ENCODE measurements around the gene KLHL11. TPM values are rescaled to one million over a fixed set of nuclear protein-coding genes. Genes with fewer than 3 reads are reported as not detected.

The KLHL11 gene
- total and polyA plus RNA-seq, 2 donors: 0.98 to 11.4 TPM

DNA sequence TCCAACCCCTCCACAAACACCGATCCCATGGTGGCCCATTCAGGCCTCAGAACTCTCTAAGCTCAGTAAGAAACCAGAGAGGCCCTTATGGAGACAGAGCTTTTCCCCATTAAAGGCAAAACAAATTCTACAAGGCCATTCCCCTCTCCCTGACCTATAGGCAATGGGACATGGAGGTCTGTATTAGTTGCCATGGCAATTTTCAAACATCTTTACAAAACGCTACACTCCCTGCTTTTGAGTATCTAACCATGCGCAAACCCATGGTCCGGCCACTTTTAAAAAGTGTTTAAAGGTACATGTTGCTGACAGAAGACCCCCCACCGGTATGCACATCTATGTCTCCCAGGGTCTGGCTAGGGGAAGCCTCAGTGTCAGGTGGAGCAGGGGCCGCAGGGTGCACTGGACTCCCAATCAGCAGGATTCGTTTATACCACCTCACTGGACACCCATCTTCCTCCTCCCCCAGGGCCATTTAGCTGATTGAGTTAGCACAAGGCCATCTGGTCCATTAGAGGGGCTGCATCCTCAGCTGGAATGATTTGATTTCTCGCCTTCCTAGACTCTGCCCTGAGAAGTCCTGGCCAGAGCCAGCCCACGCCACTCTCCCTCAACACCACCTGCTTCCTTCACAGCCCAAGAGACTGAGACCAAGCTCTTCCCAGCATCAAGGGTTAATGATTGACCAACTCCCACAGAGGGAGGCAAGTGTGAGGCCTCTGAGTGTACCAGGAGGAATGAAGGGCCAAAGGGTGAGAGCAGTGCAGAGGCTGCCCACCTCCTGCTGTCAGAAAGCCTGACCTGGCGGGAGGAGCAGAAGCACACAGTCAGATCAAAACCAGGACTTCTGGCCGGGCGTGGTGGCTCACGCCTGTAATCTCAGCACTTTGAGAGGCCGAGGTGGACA is 42.7 kb upstream of the KLHL11 start:
- Histone ChIP-seq H3K27ac (ENCODE audit: low read depth in 1 of 2, low read length in 1 of 2) (no peak overlapping the region), H3K27me3 (ENCODE audit: control insufficient read depth in 2 of 2, insufficient read depth in 1 of 2, low read length in 1 of 2) (no peaks in the 10 kb centered on the region), H3K36me3 (ENCODE audit: control insufficient read depth in 2 of 2, insufficient read depth in 2 of 2, low read length in 1 of 2) (peaks cover 85 to 86% of the 10 kb centered on the region in 2 donors), H3K4me1 (ENCODE audit: control insufficient read depth in 2 of 2, insufficient read depth in 2 of 2, low read length in 2 of 2) (no peaks in the 10 kb centered on the region), H3K9me3 (ENCODE audit: control insufficient read depth in 2 of 2, insufficient read depth in 1 of 2, low read length in 1 of 2) (no peaks in the 10 kb centered on the region), H3K4me3 (ENCODE audit: low read length in 2 of 2) (no peak overlapping the region)
- no peak for DNase-seq (ENCODE audit: low read depth in 6 of 9, low spot score in 9 of 9)
- WGBS: 97% methylated on average over 14 of the region's 14 CpGs

- H3K4me1 ChIP-seq (ENCODE audit: control insufficient read depth in 2 of 2, insufficient read depth in 2 of 2, low read length in 2 of 2): no peaks in the 10 kb centered on the region
- H3K36me3 ChIP-seq (ENCODE audit: control insufficient read depth in 2 of 2, insufficient read depth in 2 of 2, low read length in 1 of 2): peaks cover 85% of the 10 kb centered on the region in 2 donors
- WGBS: 96% methylated on average over 8 of the region's 8 CpGs
- no peak overlapping the region for H3K27ac ChIP-seq (ENCODE audit: low read depth in 1 of 2, low read length in 1 of 2)
- H3K27me3 ChIP-seq (ENCODE audit: control insufficient read depth in 2 of 2, insufficient read depth in 1 of 2, low read length in 1 of 2): no peaks in the 10 kb centered on the region
- H3K9me3 ChIP-seq (ENCODE audit: control insufficient read depth in 2 of 2, insufficient read depth in 1 of 2, low read length in 1 of 2): no peaks in the 10 kb centered on the region
- H3K4me3 ChIP-seq (ENCODE audit: low read length in 2 of 2): no peak overlapping the region
- DNase-seq (ENCODE audit: low read depth in 6 of 9, low spot score in 9 of 9): no peak
Observed at GRCh38 chr17:41907185-41907556, 41.9 kb upstream of the KLHL11 start.

- H3K4me1 ChIP-seq (ENCODE audit: control insufficient read depth in 2 of 2, insufficient read depth in 2 of 2, low read length in 2 of 2): no peaks in the 10 kb centered on the region
- no peak overlapping the region for H3K4me3 ChIP-seq (ENCODE audit: low read length in 2 of 2)
- no peak overlapping the region for H3K27ac ChIP-seq (ENCODE audit: low read depth in 1 of 2, low read length in 1 of 2)
- H3K27me3 ChIP-seq (ENCODE audit: control insufficient read depth in 2 of 2, insufficient read depth in 1 of 2, low read length in 1 of 2): no peaks in the 10 kb centered on the region
- H3K36me3 ChIP-seq (ENCODE audit: control insufficient read depth in 2 of 2, insufficient read depth in 2 of 2, low read length in 1 of 2): peaks cover 85 to 87% of the 10 kb centered on the region in 2 donors
- no peaks in the 10 kb centered on the region for H3K9me3 ChIP-seq (ENCODE audit: control insufficient read depth in 2 of 2, insufficient read depth in 1 of 2, low read length in 1 of 2)
- DNase-seq (ENCODE audit: low read depth in 6 of 9, low spot score in 9 of 9): no peak
- 96% methylated on average over 15 of the region's 15 CpGs for whole genome bisulfite sequencing
Observed at GRCh38 chr17:41906465-41907184, 41.4 kb upstream of the KLHL11 start.

DNA sequence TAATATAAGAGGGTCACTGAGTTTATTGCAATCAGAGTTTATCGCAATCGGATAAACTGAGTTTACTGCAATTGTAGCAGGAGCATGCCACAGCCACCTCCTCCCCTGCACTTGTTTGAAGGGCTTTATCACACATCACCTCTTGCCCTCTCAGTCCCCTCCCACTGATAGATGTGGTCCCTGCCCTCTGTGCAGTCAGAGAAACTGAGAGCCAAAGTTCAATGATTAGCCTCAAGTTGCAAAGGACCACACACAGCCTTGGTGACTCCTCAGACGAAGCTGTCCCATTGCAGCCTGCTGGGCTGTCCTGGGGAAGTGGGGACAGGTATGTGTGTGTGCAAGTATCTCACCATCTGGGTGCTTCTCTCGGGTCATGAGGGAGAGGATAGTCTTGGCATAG is 39.9 kb upstream of the KLHL11 start:
- H3K4me3 ChIP-seq (ENCODE audit: low read length in 2 of 2): no peak overlapping the region
- H3K4me1 ChIP-seq (ENCODE audit: control insufficient read depth in 2 of 2, insufficient read depth in 2 of 2, low read length in 2 of 2): no peaks in the 10 kb centered on the region
- H3K9me3 ChIP-seq (ENCODE audit: control insufficient read depth in 2 of 2, insufficient read depth in 1 of 2, low read length in 1 of 2): no peaks in the 10 kb centered on the region
- 98% methylated on average over 4 of the region's 4 CpGs for WGBS
- no peak for DNase-seq (ENCODE audit: low read depth in 6 of 9, low spot score in 9 of 9)
- H3K36me3 ChIP-seq (ENCODE audit: control insufficient read depth in 2 of 2, insufficient read depth in 2 of 2, low read length in 1 of 2): peaks cover 83 to 85% of the 10 kb centered on the region in 2 donors
- H3K27ac ChIP-seq (ENCODE audit: low read depth in 1 of 2, low read length in 1 of 2): no peak overlapping the region
- H3K27me3 ChIP-seq (ENCODE audit: control insufficient read depth in 2 of 2, insufficient read depth in 1 of 2, low read length in 1 of 2): no peaks in the 10 kb centered on the region

GRCh38 chr17:41904242-41904841 is 39.1 kb upstream of the KLHL11 start:
- no peak overlapping the region for H3K27ac ChIP-seq (ENCODE audit: low read depth in 1 of 2, low read length in 1 of 2)
- H3K9me3 ChIP-seq (ENCODE audit: control insufficient read depth in 2 of 2, insufficient read depth in 1 of 2, low read length in 1 of 2): no peaks in the 10 kb centered on the region
- peaks cover 78 to 85% of the 10 kb centered on the region in 2 donors for H3K36me3 ChIP-seq (ENCODE audit: control insufficient read depth in 2 of 2, insufficient read depth in 2 of 2, low read length in 1 of 2)
- no peaks in the 10 kb centered on the region for H3K4me1 ChIP-seq (ENCODE audit: control insufficient read depth in 2 of 2, insufficient read depth in 2 of 2, low read length in 2 of 2)
- no peak for DNase-seq (ENCODE audit: low read depth in 6 of 9, low spot score in 9 of 9)
- no peaks in the 10 kb centered on the region for H3K27me3 ChIP-seq (ENCODE audit: control insufficient read depth in 2 of 2, insufficient read depth in 1 of 2, low read length in 1 of 2)
- H3K4me3 ChIP-seq (ENCODE audit: low read length in 2 of 2): no peak overlapping the region
- 98% methylated on average over 7 of the region's 7 CpGs for WGBS

- WGBS: 89% methylated on average over 11 of the region's 11 CpGs
- peaks cover 80 to 84% of the 10 kb centered on the region in 2 donors for H3K36me3 ChIP-seq (ENCODE audit: control insufficient read depth in 2 of 2, insufficient read depth in 2 of 2, low read length in 1 of 2)
- H3K27me3 ChIP-seq (ENCODE audit: control insufficient read depth in 2 of 2, insufficient read depth in 1 of 2, low read length in 1 of 2): no peaks in the 10 kb centered on the region
- H3K9me3 ChIP-seq (ENCODE audit: control insufficient read depth in 2 of 2, insufficient read depth in 1 of 2, low read length in 1 of 2): no peaks in the 10 kb centered on the region
- no peaks in the 10 kb centered on the region for H3K4me1 ChIP-seq (ENCODE audit: control insufficient read depth in 2 of 2, insufficient read depth in 2 of 2, low read length in 2 of 2)
- H3K4me3 ChIP-seq (ENCODE audit: low read length in 2 of 2): no peak overlapping the region
- DNase-seq (ENCODE audit: low read depth in 6 of 9, low spot score in 9 of 9): no peak
- H3K27ac ChIP-seq (ENCODE audit: low read depth in 1 of 2, low read length in 1 of 2): no peak overlapping the region
Observed at GRCh38 chr17:41901646-41902045, 36.4 kb upstream of the KLHL11 start.

DNA sequence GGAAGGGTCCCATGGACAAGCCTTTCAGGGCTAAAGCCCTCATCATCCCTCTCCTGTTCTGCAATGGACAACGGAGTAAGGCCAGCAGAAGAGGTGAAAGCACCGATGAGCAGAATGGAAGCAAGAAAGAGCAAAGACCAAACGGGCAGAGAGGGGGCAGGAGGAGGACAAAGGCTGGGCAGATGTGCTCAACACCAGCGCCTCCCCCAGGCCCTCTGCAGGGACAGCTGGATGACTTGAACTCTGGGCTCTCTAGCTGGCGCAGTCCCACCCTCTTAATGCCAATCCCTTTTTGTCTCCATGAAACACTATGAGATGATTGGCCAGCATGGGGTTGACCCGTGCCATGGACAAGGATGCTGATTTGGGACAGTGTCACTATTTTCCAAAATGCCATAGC is 31.5 kb upstream of the KLHL11 start:
- 98% methylated on average over 6 of the region's 6 CpGs for WGBS

DNA sequence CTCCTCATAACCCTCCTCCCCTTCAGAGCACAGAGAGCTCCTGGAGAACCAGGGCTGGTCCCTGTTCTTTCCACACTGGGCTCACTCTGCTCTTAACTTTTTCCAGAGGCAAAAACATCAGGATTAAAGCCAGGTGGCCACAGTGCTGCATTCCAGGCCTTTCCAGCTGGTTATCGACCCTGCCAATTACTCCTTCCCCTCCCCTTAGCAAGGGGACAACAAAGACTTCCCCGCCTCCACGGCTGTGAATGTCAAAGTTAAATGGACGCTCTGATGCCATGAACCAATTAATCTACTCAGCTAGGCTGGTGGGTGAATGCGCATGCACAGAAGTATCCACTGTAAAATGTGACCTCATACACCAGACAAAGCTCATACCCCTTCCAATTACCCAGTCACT is 30.4 kb upstream of the KLHL11 start:
- H3K27ac ChIP-seq (ENCODE audit: low read depth in 1 of 2, low read length in 1 of 2): no peak overlapping the region
- 96% methylated on average over 5 of the region's 5 CpGs for WGBS
- H3K4me3 ChIP-seq (ENCODE audit: low read length in 2 of 2): no peak overlapping the region
- no peak for DNase-seq (ENCODE audit: low read depth in 6 of 9, low spot score in 9 of 9)
- no peaks in the 10 kb centered on the region for H3K27me3 ChIP-seq (ENCODE audit: control insufficient read depth in 2 of 2, insufficient read depth in 1 of 2, low read length in 1 of 2)
- peaks cover 79 to 90% of the 10 kb centered on the region in 2 donors for H3K36me3 ChIP-seq (ENCODE audit: control insufficient read depth in 2 of 2, insufficient read depth in 2 of 2, low read length in 1 of 2)
- H3K4me1 ChIP-seq (ENCODE audit: control insufficient read depth in 2 of 2, insufficient read depth in 2 of 2, low read length in 2 of 2): no peaks in the 10 kb centered on the region
- no peaks in the 10 kb centered on the region for H3K9me3 ChIP-seq (ENCODE audit: control insufficient read depth in 2 of 2, insufficient read depth in 1 of 2, low read length in 1 of 2)

More for the DNA sequence above, 31.5 kb upstream of the KLHL11 start:
- DNase-seq (ENCODE audit: low read depth in 6 of 9, low spot score in 9 of 9): no peak
- H3K9me3 ChIP-seq (ENCODE audit: control insufficient read depth in 2 of 2, insufficient read depth in 1 of 2, low read length in 1 of 2): no peaks in the 10 kb centered on the region
- H3K27me3 ChIP-seq (ENCODE audit: control insufficient read depth in 2 of 2, insufficient read depth in 1 of 2, low read length in 1 of 2): no peaks in the 10 kb centered on the region
- H3K4me1 ChIP-seq (ENCODE audit: control insufficient read depth in 2 of 2, insufficient read depth in 2 of 2, low read length in 2 of 2): no peaks in the 10 kb centered on the region
- H3K4me3 ChIP-seq (ENCODE audit: low read length in 2 of 2): no peak overlapping the region
- peaks cover 81 to 90% of the 10 kb centered on the region in 2 donors for H3K36me3 ChIP-seq (ENCODE audit: control insufficient read depth in 2 of 2, insufficient read depth in 2 of 2, low read length in 1 of 2)
- H3K27ac ChIP-seq (ENCODE audit: low read depth in 1 of 2, low read length in 1 of 2): no peak overlapping the region

DNA sequence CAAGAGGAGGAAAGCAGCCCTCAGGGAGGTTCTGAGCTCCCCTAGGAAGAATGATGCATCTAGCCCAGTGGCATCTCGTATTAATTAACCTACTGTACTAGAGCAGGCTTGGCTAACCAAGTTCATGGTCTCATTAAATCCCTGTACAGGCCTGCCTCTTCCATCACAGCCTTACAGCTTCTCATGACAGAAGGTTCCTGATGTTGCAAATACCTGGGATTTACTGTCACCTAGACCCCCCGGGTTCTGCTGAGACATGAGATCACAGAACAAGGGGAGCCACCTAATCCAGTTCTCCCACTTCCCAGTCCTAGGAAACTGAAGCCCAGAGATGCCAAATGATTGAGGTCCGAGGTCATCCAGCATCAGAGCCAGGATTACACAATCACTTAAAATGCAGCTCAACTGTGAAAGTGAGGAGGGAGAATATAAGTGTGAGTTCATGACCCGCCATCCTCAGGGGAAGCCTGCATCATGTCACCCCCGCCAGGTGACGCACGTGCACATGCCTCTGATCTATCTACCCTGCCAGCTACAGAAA is 29.6 kb upstream of the KLHL11 start:
- 80% methylated on average over 7 of the region's 7 CpGs for WGBS
- Histone ChIP-seq H3K27me3 (ENCODE audit: control insufficient read depth in 2 of 2, insufficient read depth in 1 of 2, low read length in 1 of 2) (no peaks in the 10 kb centered on the region), H3K9me3 (ENCODE audit: control insufficient read depth in 2 of 2, insufficient read depth in 1 of 2, low read length in 1 of 2) (no peaks in the 10 kb centered on the region), H3K36me3 (ENCODE audit: control insufficient read depth in 2 of 2, insufficient read depth in 2 of 2, low read length in 1 of 2) (peaks cover 78 to 87% of the 10 kb centered on the region in 2 donors), H3K27ac (ENCODE audit: low read depth in 1 of 2, low read length in 1 of 2) (no peak overlapping the region), H3K4me1 (ENCODE audit: control insufficient read depth in 2 of 2, insufficient read depth in 2 of 2, low read length in 2 of 2) (no peaks in the 10 kb centered on the region), H3K4me3 (ENCODE audit: low read length in 2 of 2) (no peak overlapping the region)
- DNase-seq (ENCODE audit: low read depth in 6 of 9, low spot score in 9 of 9): no peak

Measured in thymus (tissue), 11 donors.